Measurements from ENCODE around the gene DEDD.

Gene DEDD

DNA sequence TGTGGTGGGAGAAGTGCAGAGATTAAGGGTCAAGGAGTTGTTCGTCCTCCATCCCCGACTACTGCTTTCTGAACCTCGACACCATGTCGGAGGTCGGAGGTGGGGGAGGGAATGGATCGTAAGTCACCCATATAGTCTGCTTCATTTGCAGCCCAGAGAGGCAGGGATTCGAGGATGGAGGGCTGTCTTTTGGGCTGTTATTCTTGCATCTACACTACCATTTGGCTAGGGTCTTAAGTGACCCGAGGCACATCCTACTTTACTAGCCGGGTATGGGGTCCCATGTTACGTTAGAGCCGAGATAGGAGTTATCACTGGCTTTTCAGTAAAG lies 27.4 kb upstream of the DEDD start:
- peak overlapping the region; percentile 57 for H3K4me3 ChIP-seq (ENCODE audit: severe bottlenecking)
- H3K4me1 ChIP-seq (ENCODE audit: insufficient read depth, poor library complexity, severe bottlenecking) = no peaks in the 10 kb centered on the region
- DNase-seq (ENCODE audit: low spot score) = no peak
- H3K36me3 ChIP-seq (ENCODE audit: low read depth) = peaks cover 20% of the 10 kb centered on the region
- no peak; the same call in 2 of the 3 replicates for ATAC-seq (ENCODE audit: low read depth)
- H3K27ac ChIP-seq (ENCODE audit: poor library complexity, severe bottlenecking) = peak overlapping the region; percentile 47
- TF ChIP-seq, protein P1, sequence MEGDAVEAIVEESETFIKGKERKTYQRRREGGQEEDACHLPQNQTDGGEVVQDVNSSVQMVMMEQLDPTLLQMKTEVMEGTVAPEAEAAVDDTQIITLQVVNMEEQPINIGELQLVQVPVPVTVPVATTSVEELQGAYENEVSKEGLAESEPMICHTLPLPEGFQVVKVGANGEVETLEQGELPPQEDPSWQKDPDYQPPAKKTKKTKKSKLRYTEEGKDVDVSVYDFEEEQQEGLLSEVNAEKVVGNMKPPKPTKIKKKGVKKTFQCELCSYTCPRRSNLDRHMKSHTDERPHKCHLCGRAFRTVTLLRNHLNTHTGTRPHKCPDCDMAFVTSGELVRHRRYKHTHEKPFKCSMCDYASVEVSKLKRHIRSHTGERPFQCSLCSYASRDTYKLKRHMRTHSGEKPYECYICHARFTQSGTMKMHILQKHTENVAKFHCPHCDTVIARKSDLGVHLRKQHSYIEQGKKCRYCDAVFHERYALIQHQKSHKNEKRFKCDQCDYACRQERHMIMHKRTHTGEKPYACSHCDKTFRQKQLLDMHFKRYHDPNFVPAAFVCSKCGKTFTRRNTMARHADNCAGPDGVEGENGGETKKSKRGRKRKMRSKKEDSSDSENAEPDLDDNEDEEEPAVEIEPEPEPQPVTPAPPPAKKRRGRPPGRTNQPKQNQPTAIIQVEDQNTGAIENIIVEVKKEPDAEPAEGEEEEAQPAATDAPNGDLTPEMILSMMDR (IDR thresholded peaks at IDR 0.05; ENCODE audit: poor library complexity, severe bottlenecking) = no peak
- no peaks in the 10 kb centered on the region for H3K27me3 ChIP-seq (ENCODE audit: insufficient read depth, poor library complexity, severe bottlenecking)
- H3K9me3 ChIP-seq (ENCODE audit: severe bottlenecking) = no peaks in the 10 kb centered on the region

DNA sequence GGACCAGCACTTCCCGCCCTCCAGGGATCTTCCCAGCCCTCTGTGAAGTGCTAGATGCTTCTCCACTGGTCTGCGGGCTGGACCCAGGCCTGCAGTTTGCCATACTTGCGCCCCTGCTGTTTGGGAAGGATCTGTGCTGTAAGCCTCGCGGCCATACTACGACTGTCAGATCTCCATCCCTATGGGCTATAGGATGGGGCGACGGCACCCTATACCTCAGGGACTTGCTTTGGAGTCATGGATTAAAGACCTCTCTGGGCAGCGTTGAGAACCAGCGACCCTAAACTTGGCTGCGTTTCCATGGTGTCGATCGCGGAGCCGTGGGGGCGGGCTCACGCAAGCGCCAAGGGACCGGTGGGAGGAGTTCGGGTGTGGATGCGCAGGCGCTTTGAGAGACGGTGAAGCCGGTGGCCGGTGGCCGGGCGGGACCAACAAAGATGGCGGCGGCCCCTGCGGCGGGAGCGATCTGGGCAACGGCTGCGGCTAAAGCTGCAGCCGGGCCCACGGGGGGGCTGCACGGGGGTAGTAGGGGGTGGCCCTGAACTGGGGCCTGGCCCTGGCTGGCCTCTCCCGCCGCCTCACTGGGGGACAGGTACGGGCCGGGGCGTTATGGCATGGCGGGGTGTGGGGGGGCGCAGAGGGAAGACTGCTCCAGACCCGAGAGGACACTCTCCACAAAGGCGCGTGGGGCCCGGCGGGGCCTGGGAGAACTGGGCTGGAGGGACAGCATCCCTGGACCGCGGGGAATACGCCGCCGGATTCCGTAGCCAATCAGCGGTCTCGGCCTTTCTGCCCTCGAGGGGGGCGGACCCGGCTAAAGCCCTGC lies 26.8 kb upstream of the DEDD start, which contains the start of gene USP21:
Gene USP21 (plus strand): TSS at position 414 of the 826 bp plus-strand sequence. CDS start 1,141 bp downstream, outside the sequence.
- H3K4me1 ChIP-seq (ENCODE audit: insufficient read depth, poor library complexity, severe bottlenecking) = no peaks in the 10 kb centered on the region

DNA sequence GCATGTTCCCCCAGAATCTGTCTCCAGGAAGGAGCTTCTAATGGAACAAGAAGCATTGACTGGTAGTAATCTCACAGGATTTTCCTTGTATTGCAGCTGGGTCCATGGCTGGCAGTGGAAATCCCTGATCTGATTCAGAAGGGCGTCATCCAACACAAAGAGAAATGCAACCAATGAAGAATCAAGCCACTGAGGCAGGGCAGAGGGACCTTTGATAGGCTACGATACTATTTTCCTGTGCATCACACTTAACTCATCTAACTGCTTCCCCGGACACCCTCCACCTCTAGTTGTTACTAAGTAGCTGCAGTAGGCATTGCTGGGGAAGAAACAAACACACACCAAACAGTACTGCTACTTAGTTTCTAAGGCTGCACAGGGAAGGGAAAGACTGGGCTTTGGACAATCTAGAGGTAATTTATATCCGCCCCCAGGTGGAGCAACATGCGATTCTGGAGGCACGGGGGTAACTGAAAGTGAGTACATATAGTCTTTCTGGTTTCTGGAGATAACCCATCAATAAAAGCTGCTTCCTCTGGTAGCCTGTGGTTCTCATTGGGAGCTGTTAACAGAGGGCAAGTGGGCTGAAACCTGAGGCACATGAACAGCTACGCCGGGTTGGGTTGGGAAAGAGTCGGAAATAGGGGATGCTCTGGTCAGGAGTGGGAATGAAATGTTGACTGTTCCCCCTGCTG lies 26.0 kb upstream of the DEDD start:
- no peak; the same call in 1 of the 3 replicates for ATAC-seq (ENCODE audit: low read depth)
- Histone ChIP-seq H3K27me3 (ENCODE audit: insufficient read depth, poor library complexity, severe bottlenecking) (no peaks in the 10 kb centered on the region), H3K4me1 (ENCODE audit: insufficient read depth, poor library complexity, severe bottlenecking) (no peaks in the 10 kb centered on the region), H3K27ac (ENCODE audit: poor library complexity, severe bottlenecking) (peak overlapping the region; percentile 47), H3K36me3 (ENCODE audit: low read depth) (peaks cover 20% of the 10 kb centered on the region), H3K9me3 (ENCODE audit: severe bottlenecking) (no peaks in the 10 kb centered on the region), H3K4me3 (ENCODE audit: severe bottlenecking) (peak overlapping the region; percentile 57)
- DNase-seq (ENCODE audit: low spot score) = no peak
- TF ChIP-seq, protein P1 (IDR thresholded peaks at IDR 0.05; ENCODE audit: poor library complexity, severe bottlenecking) = no peak

More for the DNA sequence above, 26.8 kb upstream of the DEDD start, which contains the start of gene USP21:
- H3K27ac ChIP-seq (ENCODE audit: poor library complexity, severe bottlenecking) = peak within 1 kb of the TSS; percentile 47
- peak; percentile 89 for DNase-seq (ENCODE audit: low spot score)
- H3K9me3 ChIP-seq (ENCODE audit: severe bottlenecking) = no peaks in the 10 kb centered on the region
- H3K36me3 ChIP-seq (ENCODE audit: low read depth) = peaks cover 20% of the 10 kb centered on the region
- TF ChIP-seq, protein P1 (IDR thresholded peaks at IDR 0.05; ENCODE audit: poor library complexity, severe bottlenecking) = peak; percentile 24
- H3K4me3 ChIP-seq (ENCODE audit: severe bottlenecking) = peak within 1 kb of the TSS; percentile 57
- peak; percentile 92 for ATAC-seq (ENCODE audit: low read depth)
- H3K27me3 ChIP-seq (ENCODE audit: insufficient read depth, poor library complexity, severe bottlenecking) = no peaks in the 10 kb centered on the region

GRCh38 chr1:161157867-161158266 lies 25.4 kb upstream of the DEDD start:
- ATAC-seq (ENCODE audit: low read depth) = no peak
- H3K27me3 ChIP-seq (ENCODE audit: insufficient read depth, poor library complexity, severe bottlenecking) = no peaks in the 10 kb centered on the region
- no peak overlapping the region for H3K4me3 ChIP-seq (ENCODE audit: severe bottlenecking)
- H3K27ac ChIP-seq (ENCODE audit: poor library complexity, severe bottlenecking) = no peak overlapping the region
- no peaks in the 10 kb centered on the region for H3K9me3 ChIP-seq (ENCODE audit: severe bottlenecking)
- TF ChIP-seq, protein P1 (IDR thresholded peaks at IDR 0.05; ENCODE audit: poor library complexity, severe bottlenecking) = no peak
- H3K4me1 ChIP-seq (ENCODE audit: insufficient read depth, poor library complexity, severe bottlenecking) = no peaks in the 10 kb centered on the region
- DNase-seq (ENCODE audit: low spot score) = no peak
- H3K36me3 ChIP-seq (ENCODE audit: low read depth) = peaks cover 15% of the 10 kb centered on the region

All from RWPE2 (cell line).